ENCODE measurements around the gene AK4.

DNA sequence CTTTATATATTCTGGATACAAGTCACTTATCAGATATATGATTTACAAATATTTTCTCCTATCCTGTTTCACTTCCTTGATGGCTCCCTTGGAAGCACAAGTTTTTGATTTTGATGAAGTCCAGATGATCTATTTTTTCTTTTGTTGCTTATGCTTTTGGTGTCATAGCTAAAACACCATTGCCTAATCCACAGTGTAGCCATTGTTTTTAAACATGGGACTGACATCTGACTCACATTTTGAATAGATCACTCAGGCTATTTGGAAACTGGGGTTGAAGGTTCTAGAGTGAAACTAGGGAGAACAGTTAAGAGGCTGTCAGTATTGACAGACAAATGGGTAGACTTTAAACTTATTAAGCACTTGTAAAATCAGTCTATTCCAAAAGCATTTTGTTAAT is 16.6 kb downstream of the AK4 start:
- TF ChIP-seq, protein P1, sequence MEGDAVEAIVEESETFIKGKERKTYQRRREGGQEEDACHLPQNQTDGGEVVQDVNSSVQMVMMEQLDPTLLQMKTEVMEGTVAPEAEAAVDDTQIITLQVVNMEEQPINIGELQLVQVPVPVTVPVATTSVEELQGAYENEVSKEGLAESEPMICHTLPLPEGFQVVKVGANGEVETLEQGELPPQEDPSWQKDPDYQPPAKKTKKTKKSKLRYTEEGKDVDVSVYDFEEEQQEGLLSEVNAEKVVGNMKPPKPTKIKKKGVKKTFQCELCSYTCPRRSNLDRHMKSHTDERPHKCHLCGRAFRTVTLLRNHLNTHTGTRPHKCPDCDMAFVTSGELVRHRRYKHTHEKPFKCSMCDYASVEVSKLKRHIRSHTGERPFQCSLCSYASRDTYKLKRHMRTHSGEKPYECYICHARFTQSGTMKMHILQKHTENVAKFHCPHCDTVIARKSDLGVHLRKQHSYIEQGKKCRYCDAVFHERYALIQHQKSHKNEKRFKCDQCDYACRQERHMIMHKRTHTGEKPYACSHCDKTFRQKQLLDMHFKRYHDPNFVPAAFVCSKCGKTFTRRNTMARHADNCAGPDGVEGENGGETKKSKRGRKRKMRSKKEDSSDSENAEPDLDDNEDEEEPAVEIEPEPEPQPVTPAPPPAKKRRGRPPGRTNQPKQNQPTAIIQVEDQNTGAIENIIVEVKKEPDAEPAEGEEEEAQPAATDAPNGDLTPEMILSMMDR (conservative IDR thresholded peaks at IDR 0.05; ENCODE audit: low read depth, low read length), result no peak
- TF ChIP-seq EZH2 (IDR thresholded peaks at IDR 0.05; ENCODE audit: borderline replicate concordance, low read depth, low read length, poor library complexity, severe bottlenecking), result no peak
